ENCODE data around the gene KSR1. TPM values are rescaled to one million over a fixed set of nuclear protein-coding genes. Genes with fewer than 3 reads are reported as not detected.

The KSR1 gene
- total RNA-seq, 2 experiments from 2014 or later, result 19.4 to 25.3 TPM

GRCh38 chr17:27624539-27624938, 168.3 kb downstream of the KSR1 start:
- DNase-seq, result no peak
- H3K4me1 Mint-ChIP-seq (ENCODE audit: low read depth), result no peaks in the 10 kb centered on the region
- ATAC-seq (ENCODE audit: poor library complexity), result no peak
- Histone ChIP-seq H3K9me3 (ENCODE audit: control insufficient read depth in 1 of 2, insufficient read depth in 1 of 2, low read length in 2 of 2) (no peaks in the 10 kb centered on the region), H3K36me3 (ENCODE audit: insufficient read depth, low read length) (peaks cover 23% of the 10 kb centered on the region), H3K4me1 (ENCODE audit: insufficient read depth, low read length) (no peaks in the 10 kb centered on the region), H3K27ac (ENCODE audit: low read depth in 1 of 2, low read length in 2 of 2) (no peak overlapping the region), H3K27me3 (ENCODE audit: control insufficient read depth in 1 of 2, insufficient read depth in 2 of 2, low read length in 2 of 2) (no peaks in the 10 kb centered on the region), H3K4me3 (ENCODE audit: low read length) (no peak overlapping the region)
- intact Hi-C loops (cut with DNase I, micrococcal nuclease), result no loop called here
- no peak overlapping the region for H3K4me3 Mint-ChIP-seq
- H3K9me3 Mint-ChIP-seq, result no peaks in the 10 kb centered on the region
- CTCF ChIA-PET, result no interaction called here
- H3K36me3 Mint-ChIP-seq (ENCODE audit: low read depth), result peaks cover 24% of the 10 kb centered on the region
- H3K27me3 Mint-ChIP-seq, result no peaks in the 10 kb centered on the region
- no peak overlapping the region for H3K27ac Mint-ChIP-seq
- no peak for TF ChIP-seq CTCF (IDR thresholded peaks at IDR 0.05)
- POLR2A ChIA-PET, result no interaction called here

- Histone ChIP-seq H3K27me3 (ENCODE audit: control insufficient read depth in 1 of 2, insufficient read depth in 2 of 2, low read length in 2 of 2) (no peaks in the 10 kb centered on the region), H3K36me3 (ENCODE audit: insufficient read depth, low read length) (peaks cover 18% of the 10 kb centered on the region), H3K27ac (ENCODE audit: low read depth in 1 of 2, low read length in 2 of 2) (no peak overlapping the region), H3K4me3 (ENCODE audit: low read length) (no peak overlapping the region), H3K9me3 (ENCODE audit: control insufficient read depth in 1 of 2, insufficient read depth in 1 of 2, low read length in 2 of 2) (no peaks in the 10 kb centered on the region), H3K4me1 (ENCODE audit: insufficient read depth, low read length) (peaks cover 10% of the 10 kb centered on the region)
- Mint-ChIP-seq H3K9me3 (no peaks in the 10 kb centered on the region), H3K4me1 (ENCODE audit: low read depth) (peaks cover 11% of the 10 kb centered on the region), H3K27me3 (no peaks in the 10 kb centered on the region), H3K36me3 (ENCODE audit: low read depth) (peaks cover 15% of the 10 kb centered on the region), H3K4me3 (no peak overlapping the region), H3K27ac (no peak overlapping the region)
- ATAC-seq (ENCODE audit: poor library complexity) (no peak), DNase-seq (no peak)
- ChIA-PET CTCF (no interaction called here), POLR2A (no interaction called here)
- TF ChIP-seq CTCF (IDR thresholded peaks at IDR 0.05), result no peak
- intact Hi-C loops (cut with DNase I, micrococcal nuclease), result no loop called here
Measured at GRCh38 chr17:27625856-27626255, 169.6 kb downstream of the KSR1 start.

- Mint-ChIP-seq H3K4me1 (ENCODE audit: low read depth) (peaks cover 22% of the 10 kb centered on the region), H3K9me3 (no peaks in the 10 kb centered on the region), H3K27ac (no peak overlapping the region), H3K4me3 (no peak overlapping the region), H3K36me3 (ENCODE audit: low read depth) (peaks cover 13% of the 10 kb centered on the region), H3K27me3 (no peaks in the 10 kb centered on the region)
- intact Hi-C loops (cut with DNase I, micrococcal nuclease), result no loop called here
- Histone ChIP-seq H3K4me3 (ENCODE audit: low read length) (no peak overlapping the region), H3K4me1 (ENCODE audit: insufficient read depth, low read length) (peaks cover 26% of the 10 kb centered on the region), H3K36me3 (ENCODE audit: insufficient read depth, low read length) (peaks cover 14% of the 10 kb centered on the region), H3K27ac (ENCODE audit: low read depth in 1 of 2, low read length in 2 of 2) (no peak overlapping the region), H3K9me3 (ENCODE audit: control insufficient read depth in 1 of 2, insufficient read depth in 1 of 2, low read length in 2 of 2) (no peaks in the 10 kb centered on the region), H3K27me3 (ENCODE audit: control insufficient read depth in 1 of 2, insufficient read depth in 2 of 2, low read length in 2 of 2) (no peaks in the 10 kb centered on the region)
- ChIA-PET POLR2A (no interaction called here), CTCF (no interaction called here)
- no peak for TF ChIP-seq CTCF (IDR thresholded peaks at IDR 0.05)
- DNase-seq (no peak), ATAC-seq (ENCODE audit: poor library complexity) (no peak)
Measured at GRCh38 chr17:27627514-27627913, 171.3 kb downstream of the KSR1 start.
